Activated CD4-positive, alpha-beta T cell treated with anti-CD3 and anti-CD28 coated beads, Interleukin-2, Interleukin-6, amounts not matched to agents 100 ng/mL and 50 ng/mL, durations not matched to agents 16 hours and 8 hours (primary cell): Measurements from ENCODE around the gene OTOS.

Experiments
- DNase-seq: peaks from one replicate; pipeline ENCODE4 v3.0.0-alpha.2; 2020

OTOS gene

DNA sequence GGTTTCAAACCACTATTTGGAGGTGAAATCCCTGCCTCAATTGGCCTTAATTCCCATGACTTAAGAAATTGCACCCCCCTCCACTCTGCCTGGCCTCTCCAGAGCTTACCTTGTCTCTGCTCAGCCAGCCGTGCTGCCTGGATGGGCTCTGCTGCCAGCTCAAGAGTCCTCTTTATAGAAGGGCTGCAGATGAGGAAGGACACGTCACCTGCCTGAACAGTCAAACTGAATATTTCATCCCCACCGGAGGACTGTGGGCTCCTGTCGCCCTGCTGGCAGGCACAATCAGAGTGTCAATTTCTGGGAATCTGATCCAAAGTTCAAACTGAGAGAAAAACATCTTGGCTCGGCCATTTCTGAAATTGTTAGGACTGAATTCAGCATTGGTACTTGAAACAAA lies at the start of gene OTOS:
OTOS (minus strand) TSS at position 148 of the 400 bp plus-strand sequence. CDS start 332 bp downstream, outside the sequence.
- no peak for DNase-seq

DNA sequence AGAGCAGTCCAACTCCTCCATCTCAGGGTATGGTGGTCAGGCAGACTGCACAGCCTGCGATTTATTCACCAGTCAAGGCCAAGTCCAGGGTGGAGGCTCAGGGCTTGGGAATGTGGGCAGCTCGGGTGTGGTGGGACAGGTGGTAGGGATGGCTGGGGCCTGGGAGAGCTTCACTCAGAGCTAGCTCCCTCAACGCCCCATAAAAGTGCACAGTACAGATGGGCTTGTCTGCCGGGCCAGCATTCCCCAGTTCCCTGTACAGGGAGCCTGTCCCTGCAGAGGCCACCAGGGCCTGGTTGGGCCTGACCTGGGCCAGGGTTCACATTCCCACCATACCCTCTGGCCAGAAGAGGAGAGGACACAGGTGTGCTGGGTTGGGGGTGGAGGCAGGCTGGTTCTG lies 49.2 kb upstream of the OTOS start:
- DNase-seq: no peak

DNA sequence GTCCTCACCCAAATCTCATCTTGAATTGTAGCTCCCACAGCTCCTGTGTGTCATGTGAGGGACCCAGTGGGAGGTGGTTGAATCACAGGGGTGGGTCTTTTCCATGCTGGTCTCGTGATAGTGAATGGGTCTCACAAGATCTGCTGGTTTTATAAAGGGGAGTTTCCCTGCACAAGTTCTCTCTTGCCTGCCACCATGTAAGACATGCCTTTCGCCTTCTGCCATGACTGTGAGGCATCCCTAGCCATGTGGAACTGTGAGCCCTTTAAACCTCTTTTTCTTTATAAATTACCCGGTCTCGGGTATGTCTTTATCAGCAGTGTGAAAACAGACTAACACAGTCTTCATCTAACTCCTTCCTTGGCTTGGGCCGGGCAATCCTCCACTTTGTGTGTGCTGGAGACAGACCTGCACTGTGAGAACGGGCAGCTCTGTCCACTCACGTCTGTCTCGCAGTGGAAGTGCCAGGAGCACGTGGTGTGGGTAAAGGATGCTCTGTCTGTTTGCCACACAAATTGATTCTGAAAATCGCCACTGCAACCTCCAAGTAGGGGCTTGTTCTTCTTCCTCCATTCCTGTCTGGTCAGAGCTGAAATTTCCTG lies 47.6 kb upstream of the OTOS start:
- no peak for DNase-seq

DNA sequence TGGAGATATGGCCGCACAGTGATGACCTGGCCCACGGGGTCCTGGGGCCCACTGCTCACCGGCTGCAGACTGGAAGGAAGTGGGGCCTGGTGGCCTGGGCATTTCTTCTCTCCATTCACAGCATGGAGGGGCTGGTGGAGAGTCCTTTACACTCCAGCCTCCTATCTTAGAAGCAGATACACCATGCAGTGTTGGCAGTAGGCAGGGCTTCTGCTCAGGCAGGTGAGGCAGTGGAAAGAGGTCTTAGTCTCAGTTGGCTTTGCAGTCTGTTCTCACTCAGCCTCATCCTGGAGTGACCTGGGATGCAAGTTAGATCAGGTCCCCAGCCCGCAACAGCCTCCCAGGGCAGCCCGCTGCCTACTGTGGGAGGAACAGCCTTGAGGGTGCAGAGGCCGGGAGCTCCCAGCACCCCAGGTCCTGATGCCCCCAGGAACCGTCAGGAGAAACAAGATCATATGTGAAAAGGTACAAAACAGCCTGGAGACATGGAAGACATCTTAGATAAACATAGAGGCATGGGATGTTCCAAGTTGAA lies 45.8 kb upstream of the OTOS start:
- DNase-seq: no peak

DNA sequence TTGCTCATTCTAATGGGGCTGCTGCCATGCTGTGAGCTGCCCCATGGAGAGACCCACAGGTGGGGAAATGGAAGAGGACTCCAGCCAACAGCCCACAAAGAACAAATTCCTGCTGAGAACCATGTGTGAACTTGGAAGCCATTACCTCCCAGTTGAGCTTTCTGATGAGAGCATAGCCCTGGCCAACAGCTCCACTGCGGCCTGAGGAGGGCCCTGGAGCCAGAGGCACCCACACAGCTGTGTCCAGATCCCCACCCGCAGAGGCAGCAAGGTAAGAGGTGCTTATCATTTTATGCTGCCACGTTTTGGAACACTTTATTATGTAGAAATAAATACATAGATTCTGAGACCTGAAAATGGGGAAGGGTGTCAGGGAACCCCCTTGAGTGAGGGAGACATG lies 44.2 kb upstream of the OTOS start:
- no peak for DNase-seq

DNA sequence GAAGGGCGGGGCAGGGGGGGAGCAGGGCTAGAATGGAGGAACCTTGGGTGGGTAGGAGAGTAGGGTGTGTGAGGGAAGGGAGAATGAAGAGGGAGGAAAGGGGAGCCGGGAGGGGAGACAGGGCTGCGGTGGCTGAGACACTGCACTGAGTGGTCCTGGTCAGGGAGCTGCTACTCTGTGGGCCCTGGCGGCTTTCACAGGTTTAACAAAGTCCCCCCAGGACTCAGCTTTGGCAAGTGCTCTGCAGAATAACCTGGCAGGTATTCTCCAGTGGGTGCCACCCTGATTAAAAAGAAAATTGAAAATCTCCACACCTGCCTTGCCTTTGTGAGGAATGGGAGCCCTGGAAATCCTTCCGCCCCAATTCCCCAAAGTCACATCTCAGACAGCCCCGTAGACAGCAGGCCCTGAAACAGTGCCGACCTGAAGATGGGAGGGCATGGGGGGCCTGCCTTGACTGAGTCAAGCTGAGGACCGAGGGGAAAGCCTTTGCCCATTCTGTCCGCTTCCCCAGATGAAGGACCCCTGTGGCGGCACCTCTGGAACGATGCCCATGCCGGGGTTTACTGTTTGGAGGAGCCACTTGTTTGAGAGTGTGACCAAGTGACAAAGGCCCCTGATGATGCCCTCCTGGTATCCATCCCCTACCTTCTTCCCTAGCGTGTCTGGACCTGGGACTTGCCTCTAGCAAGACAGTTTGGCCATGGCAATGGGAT lies 43.6 kb upstream of the OTOS start:
- DNase-seq: no peak

DNA sequence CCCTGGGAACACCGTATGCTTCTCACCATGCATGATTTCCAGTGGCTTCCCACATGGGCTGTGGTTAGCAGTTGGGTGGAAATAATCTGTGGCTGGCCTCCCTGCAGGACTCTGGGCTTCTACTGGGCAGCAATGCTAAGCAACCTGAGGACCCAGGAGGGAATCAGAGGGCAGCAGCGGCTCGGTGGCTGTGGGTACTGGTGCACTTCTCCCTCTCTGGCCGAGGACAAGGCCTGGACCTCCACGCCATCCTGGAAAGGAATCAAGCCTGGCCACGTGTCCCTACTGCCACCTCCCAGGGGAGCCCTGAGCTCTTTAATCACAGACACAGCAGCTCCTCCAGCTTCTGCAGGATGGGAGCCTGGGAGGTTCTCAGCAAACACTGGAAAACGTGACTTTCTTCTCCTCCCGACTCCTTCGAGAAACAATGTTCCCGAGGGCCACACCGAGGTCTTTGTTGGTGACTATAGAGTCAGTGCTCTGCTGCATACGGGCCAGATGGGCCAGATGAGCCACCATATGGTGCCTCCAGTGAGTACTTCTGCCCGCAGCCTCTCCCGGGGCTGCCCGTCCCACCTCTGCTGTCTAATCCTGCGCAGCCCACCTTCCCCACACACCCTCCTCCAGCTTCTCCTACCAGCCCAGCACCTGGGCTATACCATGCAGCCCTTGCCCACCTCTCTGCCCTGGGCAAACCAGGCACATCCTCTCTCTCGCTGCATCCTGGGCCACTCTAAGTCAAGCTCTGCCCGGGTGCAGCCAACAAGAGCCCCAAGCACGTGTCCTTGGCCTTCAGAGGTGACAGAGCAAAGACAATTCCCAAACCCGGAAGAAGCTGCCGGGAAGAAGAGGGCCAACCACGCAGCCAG lies 42.8 kb upstream of the OTOS start:
- no peak for DNase-seq

DNA sequence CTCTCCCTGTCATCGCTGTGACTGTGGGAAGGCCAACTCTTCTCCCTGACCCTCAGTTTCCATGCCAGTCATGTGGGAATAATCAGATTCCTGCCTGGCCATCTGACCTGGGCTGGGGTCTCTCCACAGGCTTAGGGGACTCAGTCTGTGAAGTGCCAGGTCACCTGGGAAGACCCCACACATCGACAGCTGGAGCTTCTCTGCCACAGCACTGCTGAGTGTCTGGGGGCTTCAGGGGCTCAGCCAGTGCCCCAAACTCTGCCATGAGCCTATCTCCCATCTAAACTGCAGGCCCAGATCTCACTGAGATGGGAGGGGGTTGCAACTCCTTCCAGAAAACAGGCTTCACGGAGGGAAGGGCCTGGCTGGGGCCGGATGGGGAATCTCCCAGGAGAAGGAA lies 42.0 kb upstream of the OTOS start:
- no peak for DNase-seq

DNA sequence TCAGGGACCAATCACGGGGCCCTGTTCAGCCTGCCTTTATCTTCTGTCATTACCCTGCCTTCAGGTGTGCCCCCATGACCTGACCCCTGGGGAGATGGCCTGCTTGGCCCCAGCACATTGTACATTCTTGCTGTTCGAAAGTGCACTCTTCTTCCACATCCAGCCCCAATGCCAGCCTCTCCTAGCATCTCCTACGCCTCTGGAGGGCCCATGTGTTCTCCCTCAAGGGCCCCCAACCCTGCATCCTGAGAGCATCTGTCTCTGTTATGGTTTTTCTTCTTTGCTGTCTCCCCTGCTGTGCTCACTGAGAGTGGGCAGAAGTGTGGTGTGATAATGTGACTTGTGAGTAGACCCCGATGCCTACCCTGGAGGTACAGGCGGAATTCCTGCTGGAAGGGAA lies 41.5 kb upstream of the OTOS start:
- DNase-seq: no peak

DNA sequence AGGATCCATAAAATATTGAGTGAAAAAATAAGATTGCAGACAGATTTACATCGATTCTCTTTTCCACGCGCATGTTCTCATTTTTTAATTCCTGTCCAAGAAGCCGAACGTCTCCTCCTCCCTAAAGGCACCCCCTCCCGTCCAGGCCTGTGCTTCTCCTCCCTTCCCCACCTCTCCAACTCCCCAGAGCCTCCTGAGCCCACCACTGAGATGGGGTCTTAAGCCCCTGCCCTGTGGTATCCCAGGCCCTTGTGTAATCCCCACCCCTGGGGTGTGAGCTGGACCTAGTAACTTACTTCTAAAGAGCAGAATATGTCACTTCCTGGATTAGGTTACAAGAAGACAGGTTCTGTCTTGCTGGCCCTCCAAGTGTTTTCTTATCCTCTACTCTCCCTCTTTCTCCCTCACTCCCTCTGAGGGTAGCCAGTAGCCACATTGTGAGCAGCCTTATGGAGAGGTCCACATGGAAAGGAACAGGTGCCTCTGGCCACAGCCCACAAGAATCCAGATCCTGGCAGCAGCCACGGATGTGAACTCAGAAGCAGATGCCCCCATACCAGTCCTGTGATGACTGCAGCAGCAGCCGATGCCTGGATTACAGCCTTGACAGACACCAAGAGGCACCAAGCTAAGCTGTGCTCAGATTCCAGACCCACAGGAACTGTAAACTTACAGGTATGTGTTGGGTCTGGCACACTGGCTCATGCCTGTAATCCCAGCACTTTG lies 39.6 kb upstream of the OTOS start:
- no peak for DNase-seq

DNA sequence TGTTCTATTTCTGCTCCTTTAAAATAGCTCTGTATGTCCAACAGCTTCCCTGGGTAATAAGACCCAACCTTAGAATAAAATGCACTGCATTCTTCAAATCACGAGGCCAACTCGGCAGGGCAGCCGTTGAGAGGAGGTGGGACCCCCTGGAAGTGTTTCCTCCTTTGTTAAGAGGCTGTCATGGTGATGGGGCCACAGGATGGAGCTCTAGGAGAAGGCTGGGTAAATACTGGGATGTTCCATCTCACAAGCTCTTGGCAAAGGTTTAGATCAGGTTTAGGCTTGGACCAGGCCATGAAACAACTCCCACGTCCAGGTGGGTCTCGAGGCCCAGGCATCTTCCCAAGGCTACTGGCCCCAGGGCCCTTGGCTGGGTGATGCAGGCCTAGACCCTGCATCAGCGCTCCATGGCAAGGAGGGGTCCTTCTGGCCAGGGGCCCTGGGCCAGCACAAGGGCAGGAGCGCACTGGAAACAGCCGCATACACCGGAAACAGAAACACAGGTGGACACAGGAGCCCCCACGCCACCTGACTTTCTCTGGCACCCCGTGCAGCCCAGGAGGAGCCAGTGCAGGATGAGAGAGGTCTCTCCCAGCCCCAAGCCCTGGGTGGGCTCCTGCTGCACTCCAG lies 38.8 kb upstream of the OTOS start:
- DNase-seq: no peak

DNA sequence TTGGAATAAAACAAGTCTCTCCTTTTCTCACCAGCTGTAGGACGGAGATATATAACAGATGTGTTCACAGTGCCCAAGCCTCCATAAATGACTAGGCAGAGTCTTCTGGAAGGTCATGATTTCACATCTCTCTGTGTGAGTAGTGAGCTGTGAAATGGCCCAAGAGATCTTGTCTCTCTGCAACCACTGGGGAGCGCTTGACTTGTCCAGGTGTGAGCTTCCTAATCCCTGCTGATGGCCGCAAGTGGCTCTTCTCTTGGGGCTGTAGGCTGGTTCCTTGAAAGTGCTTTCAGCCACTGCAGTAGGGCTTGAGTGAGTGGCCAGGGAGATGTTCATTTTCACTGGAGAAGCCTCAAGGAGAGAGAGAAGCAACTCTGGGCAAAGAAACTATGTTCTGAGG lies 38.1 kb upstream of the OTOS start:
- no peak for DNase-seq

DNA sequence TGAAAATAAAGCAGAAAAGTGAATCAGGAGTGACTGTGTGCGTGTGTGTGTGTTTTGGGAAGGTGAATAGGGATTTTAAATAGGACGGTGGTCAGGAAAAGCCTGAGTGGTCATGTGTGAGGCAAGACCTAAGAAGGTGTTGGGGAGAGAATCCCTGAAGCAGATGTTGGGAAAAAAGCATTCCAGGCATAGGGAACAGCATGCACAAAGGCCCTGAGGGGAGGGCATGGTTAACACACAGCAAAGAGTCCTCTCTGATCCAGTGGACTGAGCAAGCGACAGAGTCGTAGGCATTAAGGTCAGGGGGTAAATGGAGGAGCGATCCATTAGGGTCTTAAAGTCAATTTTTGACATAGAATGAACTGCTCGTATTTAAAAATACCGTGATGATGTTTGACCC lies 34.0 kb upstream of the OTOS start:
- DNase-seq: no peak

DNA sequence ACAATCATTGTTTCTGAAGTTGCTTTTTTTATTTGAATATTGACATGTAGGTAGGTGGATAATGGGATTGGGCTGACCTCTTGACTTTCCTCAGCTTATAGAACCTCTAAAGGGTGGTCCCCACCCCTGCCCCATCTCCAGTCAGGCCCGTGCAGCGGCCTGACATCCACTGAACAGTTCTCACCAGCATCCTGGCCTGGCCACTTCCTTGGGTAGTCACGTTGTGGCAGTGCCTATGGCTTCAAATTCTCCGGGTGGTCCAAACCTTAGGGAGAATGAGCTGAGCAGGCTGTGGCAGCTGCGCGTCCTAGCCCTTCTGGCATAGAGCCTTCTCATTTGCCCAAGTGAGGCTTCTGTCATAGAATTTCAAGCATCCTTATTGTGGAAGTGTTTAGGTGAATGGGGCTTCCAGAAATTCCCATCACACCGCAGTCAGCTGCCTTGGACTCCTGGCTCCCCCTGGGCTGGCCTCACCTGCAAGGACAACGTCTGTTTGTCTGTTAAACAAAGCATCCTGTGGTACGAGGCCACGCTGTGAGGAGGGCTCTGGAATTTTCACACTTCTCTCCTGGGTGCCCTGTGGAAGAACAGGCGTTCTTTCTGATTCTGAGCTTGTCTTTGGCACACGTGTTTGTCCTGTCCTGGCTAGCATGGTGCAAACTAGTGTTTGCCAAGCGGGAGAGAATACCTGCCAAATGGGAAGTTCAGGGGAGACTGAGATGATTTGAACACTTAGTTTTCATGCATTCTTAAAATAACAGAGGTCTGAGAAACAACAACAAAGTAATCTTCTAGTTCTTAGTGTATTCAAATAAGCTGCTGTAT lies 31.8 kb upstream of the OTOS start:
- DNase-seq: no peak

DNA sequence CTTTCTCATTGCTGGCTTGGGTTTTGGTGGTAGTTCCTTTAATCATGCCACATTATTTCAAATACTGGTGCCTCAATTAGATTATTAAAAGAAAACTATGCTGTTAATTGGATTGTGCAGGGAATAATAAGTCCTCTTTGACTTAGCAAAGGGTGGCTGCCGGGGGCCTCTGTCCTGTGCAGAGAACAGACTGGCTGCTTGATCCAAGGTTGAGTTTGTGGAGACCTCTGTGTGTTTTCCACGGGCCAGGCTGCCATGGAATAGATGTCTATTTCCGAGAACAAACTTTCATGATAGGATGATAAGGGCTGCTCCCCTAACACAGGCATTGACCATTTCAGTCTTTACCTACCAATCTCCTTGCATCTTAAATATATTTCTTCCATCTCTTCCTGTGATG lies 30.4 kb upstream of the OTOS start:
- no peak for DNase-seq

DNA sequence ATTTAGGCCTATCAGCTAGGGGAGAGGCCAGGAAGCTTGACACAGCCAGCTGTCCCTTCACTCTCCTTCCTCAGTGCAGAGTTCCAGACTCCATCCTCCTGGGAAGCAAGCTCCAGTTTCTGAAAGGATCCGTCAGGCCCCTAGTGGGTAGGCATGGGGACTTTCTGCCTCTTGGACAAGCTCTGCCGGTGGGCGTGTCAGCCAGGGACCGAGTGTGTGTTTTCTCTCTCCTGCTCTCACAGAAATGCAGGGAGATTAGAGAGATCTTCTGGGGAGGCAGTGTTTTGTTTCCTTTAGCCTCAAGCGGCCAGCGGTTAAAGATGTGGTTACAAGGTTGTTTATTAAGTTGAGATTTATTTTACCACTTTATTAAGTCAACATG lies 29.9 kb upstream of the OTOS start:
- no peak for DNase-seq

DNA sequence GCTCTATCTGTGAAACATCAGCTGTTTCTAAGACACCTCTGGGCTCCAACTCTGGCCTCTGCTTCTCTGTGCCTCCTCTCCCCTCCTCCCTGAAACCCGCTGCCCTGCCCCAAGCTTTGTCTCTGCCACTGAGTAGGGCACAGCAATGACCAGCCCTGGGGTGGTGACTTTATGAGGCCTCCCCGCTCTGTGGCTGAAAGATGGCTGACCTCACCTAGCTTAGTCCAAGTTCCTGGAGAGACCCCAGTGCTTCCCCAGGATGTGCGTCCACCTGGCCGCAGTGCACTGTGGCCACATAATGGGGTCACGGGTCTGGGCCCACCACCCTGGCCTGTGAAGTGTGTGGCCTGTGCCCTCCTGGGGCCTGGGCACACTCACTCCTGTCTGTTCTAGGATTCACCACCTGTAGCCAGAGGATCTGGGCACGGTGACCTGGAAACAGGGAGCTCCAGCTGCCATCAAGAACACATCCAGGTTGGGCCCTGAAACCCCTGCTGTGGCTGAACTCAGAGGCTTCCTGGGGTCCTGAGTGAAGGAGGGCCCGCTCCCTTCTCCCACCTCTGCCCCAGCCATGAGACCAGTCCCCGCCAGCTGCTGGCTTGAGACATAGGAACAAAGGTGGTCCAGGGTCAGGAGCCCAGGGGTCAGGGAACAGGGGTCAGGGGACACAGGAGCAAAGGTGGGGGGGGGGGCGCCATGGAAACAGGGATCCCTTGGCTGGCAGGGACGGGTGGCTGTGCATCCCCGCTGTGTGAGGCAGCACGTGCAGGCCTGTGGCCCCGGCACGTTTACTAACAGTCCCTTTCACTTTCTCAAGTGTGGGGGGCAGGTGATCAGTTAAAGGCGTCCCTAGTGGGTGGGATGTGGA lies 29.3 kb upstream of the OTOS start:
- no peak for DNase-seq

DNA sequence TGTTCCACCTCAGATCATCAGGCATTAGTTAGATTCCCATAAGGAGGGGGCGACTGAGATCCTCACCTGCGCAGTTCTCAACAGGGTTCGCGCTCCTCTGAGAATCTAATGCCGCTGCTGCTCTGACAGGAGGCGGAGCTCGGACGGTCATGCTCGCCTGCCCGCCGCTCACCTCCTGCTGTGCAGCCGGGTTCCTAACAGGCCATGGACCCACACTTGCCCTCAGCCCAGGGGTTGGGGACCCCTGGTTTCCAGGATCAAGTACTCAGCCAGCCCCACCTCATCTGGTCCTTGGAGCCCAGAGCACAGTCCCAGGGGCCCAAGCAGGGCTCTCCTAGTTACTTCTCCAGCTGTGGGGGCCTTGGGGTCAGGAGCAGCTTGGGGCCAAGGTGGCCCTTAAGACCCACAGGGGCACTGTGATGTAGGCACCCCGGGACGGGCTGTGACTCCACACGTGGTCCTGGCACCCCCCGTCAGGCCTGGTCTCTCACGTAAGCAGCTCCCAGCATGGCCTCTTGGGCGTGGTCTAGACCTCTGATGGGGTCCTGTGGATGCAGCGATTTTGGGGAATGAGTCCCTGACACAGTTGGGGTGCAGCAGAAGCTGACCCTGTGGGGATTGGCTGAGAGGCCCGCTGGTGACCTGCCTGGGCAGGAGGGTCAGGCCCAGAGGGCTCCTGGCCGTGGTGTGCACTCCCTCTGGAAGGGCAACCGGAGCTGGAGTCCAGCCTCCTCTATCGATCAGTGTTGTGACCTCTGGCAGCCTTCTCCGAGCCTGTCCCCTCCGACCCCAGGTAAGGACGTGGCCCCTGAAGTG lies 28.3 kb upstream of the OTOS start:
- no peak for DNase-seq

DNA sequence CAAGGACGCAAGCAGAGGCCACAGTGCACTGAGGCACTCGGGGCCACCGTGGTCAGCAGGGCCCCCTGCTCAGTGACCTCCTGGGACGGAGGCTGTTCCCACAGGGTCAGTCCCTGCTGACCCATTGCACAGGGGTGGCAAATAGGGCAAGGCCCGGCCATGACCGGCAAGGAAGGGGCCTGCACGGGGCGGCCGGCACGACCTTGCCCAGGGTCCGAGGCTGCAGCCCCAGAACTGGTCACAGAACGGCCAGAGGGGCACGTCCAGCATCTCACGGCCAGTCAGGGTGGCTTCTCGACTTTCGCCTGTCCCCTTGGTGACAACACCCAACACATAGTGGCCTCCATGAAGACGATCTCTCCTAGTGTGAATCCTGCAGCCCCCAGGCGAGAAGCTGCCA lies 27.6 kb upstream of the OTOS start:
- DNase-seq: no peak

DNA sequence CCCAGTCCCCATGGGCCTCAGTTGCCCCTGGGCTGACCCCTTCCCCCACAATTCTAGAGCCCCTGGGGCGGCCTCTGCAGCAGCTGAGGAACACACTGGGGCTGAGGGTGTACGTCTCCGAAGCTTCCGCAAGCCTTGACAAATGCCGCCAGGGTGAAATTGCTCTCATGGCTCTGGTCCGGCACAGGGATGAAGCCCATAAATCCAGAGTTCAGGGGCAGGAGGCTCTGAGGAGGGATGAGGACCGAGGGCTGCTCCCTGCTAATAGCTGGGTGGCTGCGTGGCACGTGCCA lies 27.1 kb upstream of the OTOS start:
- DNase-seq: no peak
